Stimulated activated CD8-positive, alpha-beta memory T cell treated with anti-CD3 and anti-CD28 coated beads, Interleukin-2, amount 100 ng/mL, for 1 hour (primary cell): Measurements from ENCODE around the gene JADE3.

ENCODE experiments used
- DNase-seq, 2 donors: peaks; one replicate each; pipeline ENCODE4 v3.0.0-alpha.2; 2020; ENCODE audit warnings: low read depth in 2 of 2

JADE3 gene

GRCh38 chrX:46912098-46912602 is at the start of gene JADE3:
JADE3 (plus strand) TSS chrX:46912421; CDS start chrX:46984895, 72,474 bp downstream.
- no peak for DNase-seq

- DNase-seq: no peak
Measured at GRCh38 chrX:46863072-46863471, 49.1 kb upstream of the JADE3 start.

- no peak for DNase-seq
Measured at GRCh38 chrX:46864606-46865005, 47.6 kb upstream of the JADE3 start.

GRCh38 chrX:46865281-46865680 is 46.9 kb upstream of the JADE3 start:
- no peak for DNase-seq

- no peak for DNase-seq
Measured at GRCh38 chrX:46866726-46867125, 45.5 kb upstream of the JADE3 start.

- DNase-seq: no peak
Measured at GRCh38 chrX:46873746-46874145, 38.5 kb upstream of the JADE3 start.

- DNase-seq: no peak
Measured at GRCh38 chrX:46876901-46877300, 35.3 kb upstream of the JADE3 start.

- no peak for DNase-seq
Measured at GRCh38 chrX:46882266-46882665, 30.0 kb upstream of the JADE3 start.

GRCh38 chrX:46884799-46885198 is 27.4 kb upstream of the JADE3 start:
- DNase-seq: no peak

GRCh38 chrX:46898207-46898606 is 14.0 kb upstream of the JADE3 start:
- no peak for DNase-seq

GRCh38 chrX:46903458-46904242 is 8.6 kb upstream of the JADE3 start:
- DNase-seq: no peak

- no peak for DNase-seq
Measured at GRCh38 chrX:46904626-46905025, 7.6 kb upstream of the JADE3 start.

GRCh38 chrX:46910415-46910814 is 1.8 kb upstream of the JADE3 start:
- DNase-seq: no peak

GRCh38 chrX:46912603-46913491 is 626 bp downstream of the JADE3 start:
- DNase-seq: no peak

GRCh38 chrX:46913667-46914066 is 1.4 kb downstream of the JADE3 start:
- DNase-seq: no peak

- DNase-seq: no peak
Measured at GRCh38 chrX:46916273-46916672, 4.1 kb downstream of the JADE3 start.

- DNase-seq: no peak
Measured at GRCh38 chrX:46917622-46918021, 5.4 kb downstream of the JADE3 start.

- no peak for DNase-seq
Measured at GRCh38 chrX:46918434-46918833, 6.2 kb downstream of the JADE3 start.

- DNase-seq: no peak
Measured at GRCh38 chrX:46920235-46920634, 8.0 kb downstream of the JADE3 start.

- DNase-seq: no peak
Measured at GRCh38 chrX:46922611-46923010, 10.4 kb downstream of the JADE3 start.

GRCh38 chrX:46927718-46928117 is 15.5 kb downstream of the JADE3 start:
- DNase-seq: no peak

- DNase-seq: no peak
Measured at GRCh38 chrX:46929439-46930261, 17.4 kb downstream of the JADE3 start.
